Coronary artery (tissue), 2 donors: ENCODE data around the gene RARS1.
"Not testable (repeated sequence)": the region's sequence is repeated elsewhere in the genome, so short reads cannot be mapped to it uniquely, and the experiment has no call there.

Source experiments
- DNase-seq: peaks from one replicate; pipeline ENCODE4 v3.0.0-alpha.2; 2017; ENCODE audit warnings: low spot score
- H3K27ac ChIP-seq, 2 donors: fragments of 200-600 bp; sonication (generic); one replicate each; pipeline ENCODE4 v1.5.1; 2016 to 2019
- H3K4me3 ChIP-seq: fragments of 200-600 bp; sonication (generic); 2 replicates; pipeline ENCODE4 v1.5.1; 2016; ENCODE audit warnings: mild to moderate bottlenecking, moderate library complexity
- CTCF ChIP-seq: fragments of 200-600 bp; sonication (generic); IDR thresholded peaks from one replicate; pipeline ENCODE4 v1.5.1; 2019; ENCODE audit warnings: antibody characterized with exemption

Gene RARS1

GRCh38 chr5:168530621-168531150 is 44.4 kb downstream of the RARS1 start:
- Histone ChIP-seq H3K4me3 (no peak overlapping the region), H3K27ac (no peak overlapping the region)
- no peak for TF ChIP-seq CTCF
- DNase-seq = no peak

- no peak for DNase-seq
- no peak overlapping the region for H3K27ac ChIP-seq
- TF ChIP-seq CTCF = no peak
- H3K4me3 ChIP-seq = no peak overlapping the region
Measured at GRCh38 chr5:168531191-168531590, 44.9 kb downstream of the RARS1 start.

GRCh38 chr5:168531987-168532864 is 46.0 kb downstream of the RARS1 start:
- no peak for TF ChIP-seq CTCF
- DNase-seq = no peak

GRCh38 chr5:168534351-168534750 is 48.1 kb downstream of the RARS1 start:
- H3K27ac ChIP-seq, H3K4me3 ChIP-seq, DNase-seq: not testable (repeated sequence)

More at GRCh38 chr5:168531987-168532864, 46.0 kb downstream of the RARS1 start:
- Histone ChIP-seq H3K4me3 (no peak overlapping the region), H3K27ac (no peak overlapping the region)

GRCh38 chr5:168537176-168537575 is 50.9 kb downstream of the RARS1 start:
- no peak for DNase-seq
- H3K4me3 ChIP-seq = no peak overlapping the region
- no peak for TF ChIP-seq CTCF
- H3K27ac ChIP-seq = no peak overlapping the region

- DNase-seq = no peak
- no peak for TF ChIP-seq CTCF
Measured at GRCh38 chr5:168549554-168549953, 63.3 kb downstream of the RARS1 start.

GRCh38 chr5:168550656-168551055 is 64.4 kb downstream of the RARS1 start:
- no peak for TF ChIP-seq CTCF
- no peak for DNase-seq
- Histone ChIP-seq H3K4me3 (no peak overlapping the region), H3K27ac (no peak overlapping the region)

More at GRCh38 chr5:168549554-168549953, 63.3 kb downstream of the RARS1 start:
- Histone ChIP-seq H3K27ac (no peak overlapping the region), H3K4me3 (no peak overlapping the region)
